ENCODE data around the gene SLIT2. TPM values are rescaled to one million over a fixed set of nuclear protein-coding genes. Genes with fewer than 3 reads are reported as not detected.

The SLIT2 gene
- total RNA-seq, 1 experiment from 2014 or later = 3.8 TPM

GRCh38 chr4:20251031-20251795 is 492 bp upstream of the SLIT2 start:
- peak overlapping the region; percentile 86 for H2AFZ ChIP-seq (ENCODE audit: low read depth, low read length, poor library complexity, severe bottlenecking)
- H3K79me2 ChIP-seq (ENCODE audit: insufficient read depth, low read length) = no peaks in the 10 kb centered on the region
- TF ChIP-seq POLR2A (IDR thresholded peaks at IDR 0.05; ENCODE audit: borderline replicate concordance, extremely low read depth, insufficient read depth, insufficient read length) (no peak), YY1 (IDR thresholded peaks at IDR 0.05; ENCODE audit: extremely low read depth, insufficient replicate concordance, low read depth, low read length) (no peak), ZBTB33 (IDR thresholded peaks at IDR 0.05; ENCODE audit: extremely low read depth, insufficient replicate concordance, low read length) (no peak), MAX (IDR thresholded peaks at IDR 0.05) (no peak; the same call in 1 of the 2 replicates), CBX3 (IDR thresholded peaks at IDR 0.05; ENCODE audit: low read depth) (no peak), ELF1 (IDR thresholded peaks at IDR 0.05; ENCODE audit: borderline replicate concordance, low read depth) (no peak), ATF3 (IDR thresholded peaks at IDR 0.05) (no peak), EGR1 (IDR thresholded peaks at IDR 0.05; ENCODE audit: low read depth) (no peak)
- no peaks in the 10 kb centered on the region for H4K20me1 ChIP-seq (ENCODE audit: insufficient read depth)
- H3K4me1 ChIP-seq (ENCODE audit: control insufficient read depth in 1 of 2, insufficient read depth in 2 of 2, low read length in 2 of 2) = peaks cover 0 to 12% of the 10 kb centered on the region in 2 experiments; a peak in 1 of 4 replicates
- H3K9me3 ChIP-seq (ENCODE audit: control insufficient read depth in 1 of 2, insufficient read depth in 1 of 2, low read depth in 1 of 2, low read length in 2 of 2) = no peaks in the 10 kb centered on the region
- peak overlapping the region; percentile 36 for H3K9ac ChIP-seq (ENCODE audit: low read length)
- no peaks in the 10 kb centered on the region for H3K36me3 ChIP-seq (ENCODE audit: control insufficient read depth in 1 of 2, insufficient read depth in 2 of 2, low read length in 2 of 2)
- peak overlapping the region; percentile 40 to 60 for H3K4me3 ChIP-seq (replicated peaks in 1 of 2; ENCODE audit: low read depth in 1 of 2, low read length in 2 of 2)
- ChIA-PET RAD21 (ENCODE audit: low non-redundant PET in 1 of 2, low total read pairs in 2 of 2, uncharacterized antibody in 2 of 2, unreplicated experiment in 2 of 2) (no interaction called here), POLR2A (no interaction called here), CTCF (no interaction called here)
- H3K27ac ChIP-seq (ENCODE audit: low read depth, low read length) = no peak overlapping the region
- H3K27me3 ChIP-seq (ENCODE audit: insufficient read depth, low read length) = no peaks in the 10 kb centered on the region
- DNase-seq (ENCODE audit: low read depth, low spot score) (no peak), ATAC-seq (peak; percentile 57)
- no peaks in the 10 kb centered on the region for H3K9me2 ChIP-seq (ENCODE audit: insufficient read depth)
- no TSS peak for BruUV-seq (replicated peaks)
- intact Hi-C loops (cut with micrococcal nuclease) = loop anchor here (2.0 kb wide), 1 partner anchor 1562 kb away; no protein-coding TSS in a partner anchor
- peak overlapping the region; percentile 92 for H3K4me2 ChIP-seq (ENCODE audit: low read length)

Data from HCT116 (cell line).